ENCODE results near the gene CAMKV.

DNA sequence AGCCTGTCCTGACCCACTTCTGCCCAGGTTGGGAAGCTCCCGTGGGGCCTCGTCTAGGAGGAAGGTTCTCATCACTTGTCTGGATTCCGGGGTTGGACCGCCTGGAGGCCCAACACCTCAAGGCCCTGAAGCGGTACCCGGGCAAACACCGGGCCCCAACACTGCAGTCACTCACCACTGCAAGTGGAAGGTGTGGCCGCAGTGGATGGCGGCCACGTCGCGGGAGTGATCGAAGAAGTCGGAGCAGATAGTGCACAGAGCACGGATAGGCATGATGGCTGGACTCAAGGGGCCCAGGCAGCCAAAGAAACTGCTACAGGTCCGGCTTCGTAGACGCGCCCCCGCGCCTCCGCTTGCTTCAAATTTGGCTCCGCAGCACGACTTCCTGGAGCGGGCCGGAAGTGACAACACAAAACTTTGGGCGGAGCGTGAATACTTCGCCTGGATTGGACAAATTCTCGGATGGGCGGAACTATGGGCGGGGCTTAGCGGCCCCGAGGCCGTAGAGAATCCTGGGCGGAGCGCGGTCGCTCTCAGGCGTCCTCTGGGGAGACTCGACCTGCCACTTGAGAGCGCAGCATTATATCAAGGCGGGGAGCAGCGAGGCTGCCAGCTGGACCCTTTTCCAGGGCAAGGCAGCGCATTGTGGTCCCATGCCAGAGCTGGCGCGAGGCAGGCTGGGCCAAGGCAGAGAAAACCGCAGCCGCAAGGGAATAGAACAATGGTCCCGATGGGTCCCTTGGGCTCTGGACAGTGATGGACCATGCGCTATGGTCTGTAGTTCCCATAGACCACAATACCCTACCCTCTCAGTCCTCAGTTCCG, 13.3 kb downstream of the CAMKV start, which contains the start of gene TRAIP:
- TF ChIP-seq, protein P1, sequence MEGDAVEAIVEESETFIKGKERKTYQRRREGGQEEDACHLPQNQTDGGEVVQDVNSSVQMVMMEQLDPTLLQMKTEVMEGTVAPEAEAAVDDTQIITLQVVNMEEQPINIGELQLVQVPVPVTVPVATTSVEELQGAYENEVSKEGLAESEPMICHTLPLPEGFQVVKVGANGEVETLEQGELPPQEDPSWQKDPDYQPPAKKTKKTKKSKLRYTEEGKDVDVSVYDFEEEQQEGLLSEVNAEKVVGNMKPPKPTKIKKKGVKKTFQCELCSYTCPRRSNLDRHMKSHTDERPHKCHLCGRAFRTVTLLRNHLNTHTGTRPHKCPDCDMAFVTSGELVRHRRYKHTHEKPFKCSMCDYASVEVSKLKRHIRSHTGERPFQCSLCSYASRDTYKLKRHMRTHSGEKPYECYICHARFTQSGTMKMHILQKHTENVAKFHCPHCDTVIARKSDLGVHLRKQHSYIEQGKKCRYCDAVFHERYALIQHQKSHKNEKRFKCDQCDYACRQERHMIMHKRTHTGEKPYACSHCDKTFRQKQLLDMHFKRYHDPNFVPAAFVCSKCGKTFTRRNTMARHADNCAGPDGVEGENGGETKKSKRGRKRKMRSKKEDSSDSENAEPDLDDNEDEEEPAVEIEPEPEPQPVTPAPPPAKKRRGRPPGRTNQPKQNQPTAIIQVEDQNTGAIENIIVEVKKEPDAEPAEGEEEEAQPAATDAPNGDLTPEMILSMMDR (IDR thresholded peaks at IDR 0.05; ENCODE audit: poor library complexity) = no peak
- TF ChIP-seq EZH2 (IDR thresholded peaks at IDR 0.05; ENCODE audit: borderline replicate concordance) (no peak), EZH2phosphoT487 (IDR thresholded peaks at IDR 0.05; ENCODE audit: low read depth, severe bottlenecking, unreplicated experiment) (no peak)
